Tibial nerve (tissue), 4 donors: Measurements from ENCODE around the gene TP53INP2. TPM values are rescaled to one million over a fixed set of nuclear protein-coding genes. Genes with fewer than 3 reads are reported as not detected.
"Not testable (repeated sequence)": the region's sequence is repeated elsewhere in the genome, so short reads cannot be mapped to it uniquely, and the experiment has no call there.

Experiments
- DNase-seq, 2 donors: peaks; one replicate each; pipeline ENCODE4 v3.0.0-alpha.2; 2019; ENCODE audit warnings: low spot score in 2 of 2
- H3K27ac ChIP-seq, 4 donors: fragments of 200-600 bp; sonication (generic) in 3 of 4; one replicate each; pipeline ENCODE4 v1.5.1; 2017 to 2019; ENCODE audit warnings: mild to moderate bottlenecking in 1 of 4
- H3K27me3 ChIP-seq, 2 donors: fragments of 200-600 bp; sonication (generic) in 1 of 2; one replicate each; pipeline versions ENCODE4 v1.5.1 to v1.6.0; 2017 to 2019
- H3K36me3 ChIP-seq, 3 donors: fragments of 200-600 bp; sonication (generic); one replicate each; pipeline ENCODE4 v1.5.1; 2018 to 2019
- H3K4me1 ChIP-seq, 4 donors: fragments of 200-600 bp; sonication (generic) in 3 of 4; one replicate each; pipeline ENCODE4 v1.5.1; 2017 to 2019
- H3K4me3 ChIP-seq, 4 donors: fragments of 200-600 bp; sonication (generic) in 3 of 4; one replicate each; pipeline ENCODE4 v1.5.1; 2017 to 2019; ENCODE audit warnings: mild to moderate bottlenecking in 1 of 4, moderate library complexity in 1 of 4
- H3K9me3 ChIP-seq, 4 donors: fragments of 200-600 bp; sonication (generic) in 3 of 4; one replicate each; pipeline ENCODE4 v1.5.1; 2017 to 2019
- EP300 ChIP-seq, 2 donors: sonication (generic); formaldehyde crosslinking; IDR thresholded peaks; one replicate each; pipeline ENCODE4 v1.6.1; 2017; ENCODE audit warnings: antibody characterized with exemption in 2 of 2, mild to moderate bottlenecking in 1 of 2
- POLR2A ChIP-seq, 2 donors: fragments of 450-650 bp; IDR thresholded peaks; one replicate each; pipeline ENCODE4 v1.6.1; 2017; ENCODE audit warnings: antibody characterized with exemption in 2 of 2, mild to moderate bottlenecking in 2 of 2, moderate library complexity in 2 of 2
- WGBS, 2 donors: methylation state at CpG; one replicate each; pipeline ENCODE4 v1.1.5; 2018; 5-methylcytosine and 5-hydroxymethylcytosine counted together
- total RNA-seq, 4 donors: library from RNA; depleted of rRNA; stranded (reverse); fragments of >200 nt; gene quantifications; one replicate each; pipeline ENCODE4 v1.1.0, GENCODE V29; 2016
- TF ChIP-seq, protein P1 (sequence below), 5 experiments: fragments of 200-600 bp in 3 of 5; fragments of 450-650 bp in 2 of 5; sonication (generic) in 3 of 5; IDR thresholded peaks; one replicate each; pipeline ENCODE4 v1.5.1; 2016 to 2019; ENCODE audit warnings: antibody characterized with exemption in 5 of 5, mild to moderate bottlenecking in 3 of 5, moderate library complexity in 2 of 5

Gene TP53INP2
- total RNA-seq, 4 donors from 2014 or later = 11.9 to 19.5 (median 18.1) TPM

GRCh38 chr20:34712525-34713192 lies 8.5 kb downstream of the TP53INP2 start:
- Histone ChIP-seq H3K4me3 (no peak overlapping the region), H3K27ac (peak overlapping the region in 1 of 4 donors; percentile 46), H3K4me1 (peaks cover 0 to 27% (median 5%) of the 10 kb centered on the region in 4 donors), H3K27me3 (no peaks in the 10 kb centered on the region), H3K9me3 (no peaks in the 10 kb centered on the region), H3K36me3 (peaks cover 0 to 57% (median 0%) of the 10 kb centered on the region in 3 donors)
- WGBS, 2 donors = 79% methylated on average over 5 of the region's 5 CpGs
- no peak for TF ChIP-seq EP300 (IDR thresholded peaks at IDR 0.05)
- TF ChIP-seq POLR2A (IDR thresholded peaks at IDR 0.05) = no peak
- TF ChIP-seq, protein P1, sequence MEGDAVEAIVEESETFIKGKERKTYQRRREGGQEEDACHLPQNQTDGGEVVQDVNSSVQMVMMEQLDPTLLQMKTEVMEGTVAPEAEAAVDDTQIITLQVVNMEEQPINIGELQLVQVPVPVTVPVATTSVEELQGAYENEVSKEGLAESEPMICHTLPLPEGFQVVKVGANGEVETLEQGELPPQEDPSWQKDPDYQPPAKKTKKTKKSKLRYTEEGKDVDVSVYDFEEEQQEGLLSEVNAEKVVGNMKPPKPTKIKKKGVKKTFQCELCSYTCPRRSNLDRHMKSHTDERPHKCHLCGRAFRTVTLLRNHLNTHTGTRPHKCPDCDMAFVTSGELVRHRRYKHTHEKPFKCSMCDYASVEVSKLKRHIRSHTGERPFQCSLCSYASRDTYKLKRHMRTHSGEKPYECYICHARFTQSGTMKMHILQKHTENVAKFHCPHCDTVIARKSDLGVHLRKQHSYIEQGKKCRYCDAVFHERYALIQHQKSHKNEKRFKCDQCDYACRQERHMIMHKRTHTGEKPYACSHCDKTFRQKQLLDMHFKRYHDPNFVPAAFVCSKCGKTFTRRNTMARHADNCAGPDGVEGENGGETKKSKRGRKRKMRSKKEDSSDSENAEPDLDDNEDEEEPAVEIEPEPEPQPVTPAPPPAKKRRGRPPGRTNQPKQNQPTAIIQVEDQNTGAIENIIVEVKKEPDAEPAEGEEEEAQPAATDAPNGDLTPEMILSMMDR (IDR thresholded peaks at IDR 0.05) = no peak
- no peak for DNase-seq

GRCh38 chr20:34713194-34713943 lies 9.2 kb downstream of the TP53INP2 start:
- peaks cover 0 to 25% (median 5%) of the 10 kb centered on the region in 4 donors for H3K4me1 ChIP-seq
- no peak overlapping the region for H3K4me3 ChIP-seq
- H3K27ac ChIP-seq = peak overlapping the region in 1 of 4 donors; percentile 5
- 71 to 86% methylated on average over 1 of the region's 1 CpG for WGBS, 2 donors
- H3K27me3 ChIP-seq = no peaks in the 10 kb centered on the region
- DNase-seq = no peak
- H3K9me3 ChIP-seq = no peaks in the 10 kb centered on the region
- TF ChIP-seq, protein P1 (IDR thresholded peaks at IDR 0.05) = no peak
- TF ChIP-seq POLR2A (IDR thresholded peaks at IDR 0.05) (no peak), EP300 (IDR thresholded peaks at IDR 0.05) (no peak)
- H3K36me3 ChIP-seq = peaks cover 0 to 62% (median 0%) of the 10 kb centered on the region in 3 donors

DNA sequence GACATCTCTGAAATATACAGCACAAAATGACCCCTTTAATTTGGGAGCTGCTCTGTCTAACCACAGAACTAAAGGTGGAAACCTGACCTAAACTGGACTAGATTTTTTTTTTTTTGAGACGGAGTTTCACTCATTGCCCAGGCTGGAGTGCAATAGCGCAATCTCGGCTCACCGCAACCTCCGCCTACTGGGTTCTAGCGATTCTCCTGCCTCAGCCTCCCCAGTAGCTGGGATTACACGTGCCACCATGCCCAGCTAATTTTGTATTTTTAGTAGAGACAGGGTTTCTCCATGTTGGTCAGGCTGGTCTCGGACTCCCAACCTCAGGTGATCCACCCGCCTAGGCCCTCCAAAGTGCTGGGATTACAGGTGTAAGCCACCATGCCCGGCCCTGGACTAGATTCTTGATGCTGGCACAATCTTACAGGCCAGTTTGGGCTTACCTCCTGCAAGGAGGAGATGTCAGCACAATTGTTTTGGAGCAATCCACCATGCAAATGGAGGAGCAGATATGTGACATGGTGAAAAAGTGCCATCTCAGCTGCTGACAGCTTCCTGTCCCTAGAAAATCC lies 9.9 kb downstream of the TP53INP2 start:
- H3K36me3 ChIP-seq = peaks cover 0 to 62% (median 0%) of the 10 kb centered on the region in 3 donors
- not testable (repeated sequence) for H3K4me3 ChIP-seq, H3K27me3 ChIP-seq, H3K9me3 ChIP-seq, DNase-seq
- 93 to 94% methylated on average over 10 of the region's 10 CpGs for WGBS, 2 donors
- peaks cover 0 to 19% (median 3%) of the 10 kb centered on the region in 4 donors for H3K4me1 ChIP-seq
- H3K27ac ChIP-seq = peak overlapping the region in 1 of 4 donors; percentile 5

DNA sequence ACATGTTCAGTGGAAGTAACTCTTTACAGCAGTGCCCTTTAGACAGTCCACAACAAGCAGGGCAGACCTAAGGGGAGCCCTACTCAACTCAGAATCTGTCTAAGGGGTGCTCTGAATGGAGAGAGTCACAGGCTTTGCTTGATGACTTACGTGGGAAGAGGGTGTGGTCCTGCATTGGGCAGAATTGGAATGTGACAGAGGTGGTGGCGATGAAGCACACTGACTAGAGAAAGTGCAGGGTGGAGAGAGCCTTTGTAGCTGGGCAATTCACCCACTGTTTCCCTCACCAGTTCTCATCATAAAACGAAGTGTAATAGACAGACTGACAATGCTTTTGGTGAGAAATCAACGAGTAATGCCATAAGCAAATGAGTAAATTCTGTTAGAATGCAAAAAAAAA lies 11.2 kb downstream of the TP53INP2 start:
- H3K36me3 ChIP-seq = peaks cover 0 to 72% (median 0%) of the 10 kb centered on the region in 3 donors
- H3K4me3 ChIP-seq = no peak overlapping the region
- WGBS, 2 donors = 92 to 93% methylated on average over 4 of the region's 4 CpGs
- H3K27ac ChIP-seq = no peak overlapping the region
- no peak for DNase-seq
- H3K27me3 ChIP-seq = no peaks in the 10 kb centered on the region
- peaks cover 0 to 15% (median 1%) of the 10 kb centered on the region in 4 donors for H3K4me1 ChIP-seq
- H3K9me3 ChIP-seq = no peaks in the 10 kb centered on the region
- TF ChIP-seq EP300 (IDR thresholded peaks at IDR 0.05) = no peak
- TF ChIP-seq, protein P1 (IDR thresholded peaks at IDR 0.05) = no peak
- TF ChIP-seq POLR2A (IDR thresholded peaks at IDR 0.05) = no peak

DNA sequence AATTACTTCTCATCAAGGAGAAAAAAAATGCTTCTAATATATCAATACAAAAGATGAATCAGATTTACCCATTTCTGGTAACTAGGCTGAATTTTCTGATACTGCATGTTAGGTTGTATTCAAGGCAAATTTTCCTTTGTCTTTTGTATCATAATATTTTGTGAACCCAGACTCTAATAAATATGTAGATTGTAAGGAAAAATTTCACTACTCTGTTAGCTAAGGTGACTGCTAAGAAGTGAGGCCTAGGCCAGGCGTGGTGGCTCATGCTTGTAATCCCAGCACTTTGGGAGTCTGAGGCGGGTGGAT lies 12.7 kb downstream of the TP53INP2 start:
- Histone ChIP-seq H3K27me3 (no peaks in the 10 kb centered on the region), H3K9me3 (no peaks in the 10 kb centered on the region), H3K4me1 (peaks cover 0 to 1% (median 0%) of the 10 kb centered on the region in 4 donors), H3K36me3 (peaks cover 0 to 59% (median 0%) of the 10 kb centered on the region in 3 donors), H3K27ac (no peak overlapping the region), H3K4me3 (no peak overlapping the region)
- TF ChIP-seq, protein P1 (IDR thresholded peaks at IDR 0.05) = no peak
- TF ChIP-seq EP300 (IDR thresholded peaks at IDR 0.05) (no peak), POLR2A (IDR thresholded peaks at IDR 0.05) (no peak)
- WGBS, 2 donors = 95 to 98% methylated on average over 2 of the region's 2 CpGs
- DNase-seq = no peak
